ENCODE results near the gene NRCAM. TPM values are rescaled to one million over a fixed set of nuclear protein-coding genes. Genes with fewer than 3 reads are reported as not detected.
"Not testable (repeated sequence)": the region's sequence is repeated elsewhere in the genome, so short reads cannot be mapped to it uniquely, and the experiment has no call there.

Gene NRCAM
- total RNA-seq, 1 donor from 2014 or later: 143 TPM

- FAIRE-seq (no peak), DNase-seq (ENCODE audit: low spot score in 2 of 2) (no peak)
Measured at GRCh38 chr7:108404509-108405420, 51.5 kb downstream of the NRCAM start.

DNA sequence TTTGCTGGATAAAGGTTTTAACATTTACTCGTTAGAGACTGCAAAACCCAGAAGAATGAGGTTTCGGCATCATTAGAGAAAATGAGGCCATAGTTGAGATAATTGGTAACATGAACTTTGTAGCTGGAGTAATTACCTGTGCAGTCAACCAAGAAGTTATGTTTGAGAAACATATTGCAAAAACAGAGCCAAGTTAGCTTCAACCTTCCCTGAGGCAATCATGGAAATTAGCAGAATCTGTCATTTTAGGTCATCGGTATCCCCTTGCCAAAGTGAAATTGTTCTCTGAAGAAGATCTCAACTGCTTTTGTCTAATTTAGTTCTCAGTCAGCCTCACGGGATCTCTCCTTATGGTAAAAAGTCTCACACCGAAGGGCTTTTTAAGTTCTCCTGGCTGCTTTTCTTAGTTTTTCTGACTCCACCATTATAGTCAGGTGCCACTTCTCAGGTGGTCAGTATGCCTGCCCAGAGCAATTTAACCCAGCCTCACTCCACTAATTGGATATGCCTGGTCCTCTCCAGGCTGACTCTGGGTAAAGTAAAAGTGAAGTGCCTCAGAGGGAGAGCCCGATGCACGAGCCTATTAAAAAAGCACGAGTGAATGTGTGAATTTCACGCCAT is 52.5 kb downstream of the NRCAM start:
- FAIRE-seq: no peak
- no peak for DNase-seq (ENCODE audit: low spot score in 2 of 2)

GRCh38 chr7:108402865-108403264 is 53.4 kb downstream of the NRCAM start:
- FAIRE-seq: no peak

DNA sequence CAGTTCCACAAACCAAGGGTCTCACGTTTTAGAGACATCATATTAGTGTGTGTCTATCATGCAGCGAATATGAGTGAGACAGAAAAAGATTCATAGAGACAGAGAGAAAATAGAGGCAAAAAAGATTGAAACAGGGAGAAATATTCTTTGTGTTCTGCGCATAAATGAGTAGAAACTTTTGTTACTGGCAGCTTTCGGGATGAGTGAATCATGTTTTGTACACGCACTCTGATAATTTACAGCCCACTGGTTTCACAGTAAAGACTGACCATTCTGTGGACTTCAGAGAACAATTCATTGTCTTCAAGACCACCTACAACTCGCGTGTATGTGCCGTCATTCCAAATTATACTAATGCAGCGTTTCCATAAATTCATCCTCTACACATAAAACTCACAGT is 60.2 kb downstream of the NRCAM start:
- no peak for FAIRE-seq

More at GRCh38 chr7:108402865-108403264, 53.4 kb downstream of the NRCAM start:
- no peak for DNase-seq (ENCODE audit: low spot score in 2 of 2)

DNA sequence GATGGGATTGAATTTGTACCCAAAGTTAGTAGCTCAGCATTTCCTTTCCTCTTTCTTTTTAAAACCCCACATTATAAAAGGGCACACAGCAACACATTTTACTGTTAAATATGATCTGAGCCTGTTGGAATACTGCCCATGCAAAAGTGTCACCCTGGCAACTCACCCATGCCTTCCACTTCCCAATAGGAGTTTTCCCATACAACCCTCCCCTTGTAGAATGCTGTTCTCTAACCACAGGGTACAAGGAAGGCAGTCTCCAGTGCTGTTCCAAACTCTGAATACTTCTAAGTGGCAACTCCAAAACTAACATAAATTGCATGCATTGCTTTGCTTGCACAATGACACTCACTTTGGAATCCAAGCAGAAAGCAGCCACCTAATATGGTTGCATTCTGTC is 60.8 kb downstream of the NRCAM start:
- FAIRE-seq: no peak
- DNase-seq (ENCODE audit: low spot score in 2 of 2): no peak

More for the DNA sequence above, 60.2 kb downstream of the NRCAM start:
- DNase-seq (ENCODE audit: low spot score in 2 of 2): no peak

DNA sequence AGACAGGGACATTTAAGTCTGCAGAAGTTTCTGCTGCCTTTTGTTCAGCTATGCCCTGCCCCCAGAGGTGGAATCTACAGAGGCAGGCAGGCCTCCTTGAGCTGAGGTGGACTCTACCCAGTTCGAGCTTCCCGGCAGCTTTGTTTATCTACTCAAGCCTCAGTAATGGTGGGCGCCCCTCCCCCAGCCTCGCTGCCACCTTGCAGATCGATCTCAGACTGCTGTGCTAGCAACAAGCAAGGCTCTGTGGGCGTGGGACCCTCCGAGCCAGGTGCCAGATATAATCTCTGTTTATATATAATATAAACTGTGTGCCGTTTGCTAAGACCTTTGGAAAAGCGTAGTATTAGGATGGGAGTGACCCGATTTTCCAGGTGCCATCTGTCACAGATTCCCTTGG is 63.1 kb downstream of the NRCAM start:
- FAIRE-seq: not testable (repeated sequence)

DNA sequence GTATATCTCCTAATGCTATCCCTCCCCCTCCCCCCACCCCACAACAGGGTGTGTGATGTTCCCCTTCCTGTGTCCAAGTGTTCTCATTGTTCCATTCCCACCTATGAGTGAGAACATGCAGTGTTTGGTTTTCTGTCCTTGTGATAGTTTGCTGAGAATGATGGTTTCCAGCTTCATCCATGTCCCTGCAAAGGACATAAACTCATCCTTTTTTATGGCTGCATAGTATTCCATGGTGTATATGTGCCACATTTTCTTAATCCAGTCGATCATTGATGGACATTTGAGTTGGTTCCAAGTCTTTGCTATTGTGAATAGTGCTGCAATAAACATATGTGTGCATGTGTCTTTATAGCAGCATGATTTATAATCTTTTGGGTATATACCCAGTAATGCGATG is 68.5 kb downstream of the NRCAM start:
- not testable (repeated sequence) for FAIRE-seq; DNase-seq (ENCODE audit: low spot score in 2 of 2)

More for the DNA sequence above, 63.1 kb downstream of the NRCAM start:
- not testable (repeated sequence) for DNase-seq (ENCODE audit: low spot score in 2 of 2)

GRCh38 chr7:108385834-108386422 is 70.3 kb downstream of the NRCAM start:
- no peak for FAIRE-seq

GRCh38 chr7:108384716-108385483 is 71.3 kb downstream of the NRCAM start:
- FAIRE-seq (no peak), DNase-seq (ENCODE audit: low spot score in 2 of 2) (no peak)

More at GRCh38 chr7:108385834-108386422, 70.3 kb downstream of the NRCAM start:
- DNase-seq (ENCODE audit: low spot score in 2 of 2): no peak

DNA sequence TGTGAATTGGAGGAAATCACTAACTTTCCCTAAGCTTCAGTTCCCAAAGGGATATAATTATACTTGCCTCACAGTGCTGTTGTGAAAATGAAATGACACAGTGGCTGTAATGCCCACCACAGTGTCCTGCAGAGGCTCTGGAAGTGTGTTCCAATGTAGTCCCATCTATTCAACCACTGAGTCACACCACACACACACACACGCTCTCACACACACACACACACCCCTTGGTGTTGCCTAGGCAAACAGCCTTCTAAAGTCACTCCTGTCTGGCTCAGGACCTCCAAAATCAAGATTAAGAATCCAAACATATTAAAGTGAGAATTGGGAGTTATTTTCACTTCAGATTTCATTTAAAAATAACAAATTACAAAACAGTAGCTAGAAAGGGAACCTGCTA is 73.3 kb downstream of the NRCAM start:
- FAIRE-seq: no peak
- no peak for DNase-seq (ENCODE audit: low spot score in 2 of 2)

GRCh38 chr7:108380517-108380916 is 75.7 kb downstream of the NRCAM start:
- no peak for DNase-seq (ENCODE audit: low spot score in 2 of 2)

GRCh38 chr7:108376206-108376605 is 80.0 kb downstream of the NRCAM start:
- FAIRE-seq: no peak
- DNase-seq (ENCODE audit: low spot score in 2 of 2): no peak

More at GRCh38 chr7:108380517-108380916, 75.7 kb downstream of the NRCAM start:
- FAIRE-seq: no peak

GRCh38 chr7:108375668-108376067 is 80.6 kb downstream of the NRCAM start:
- DNase-seq (ENCODE audit: low spot score in 2 of 2) (no peak), FAIRE-seq (no peak)

- no peak for FAIRE-seq
Measured at GRCh38 chr7:108374899-108375298, 81.3 kb downstream of the NRCAM start.

DNA sequence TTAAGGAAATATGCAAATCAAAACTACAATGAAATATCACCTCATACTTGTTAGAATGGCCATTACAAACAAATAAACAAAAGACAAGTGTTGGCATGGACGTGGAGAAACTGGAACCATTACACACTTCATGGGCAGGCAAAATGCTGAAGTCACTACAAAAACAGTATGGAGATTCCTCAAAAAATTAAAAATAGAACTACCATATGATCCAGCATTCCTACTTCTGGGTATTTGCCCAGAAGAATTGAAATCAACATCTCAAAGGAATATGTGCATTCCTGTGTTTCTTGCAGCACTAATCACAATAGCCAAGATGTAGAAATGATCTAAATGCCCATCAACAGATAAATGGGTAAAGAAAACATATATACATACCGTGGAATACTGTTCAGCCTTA is 83.6 kb downstream of the NRCAM start:
- DNase-seq (ENCODE audit: low spot score in 2 of 2): no peak
- no peak for FAIRE-seq

More at GRCh38 chr7:108374899-108375298, 81.3 kb downstream of the NRCAM start:
- DNase-seq (ENCODE audit: low spot score in 2 of 2): no peak

DNA sequence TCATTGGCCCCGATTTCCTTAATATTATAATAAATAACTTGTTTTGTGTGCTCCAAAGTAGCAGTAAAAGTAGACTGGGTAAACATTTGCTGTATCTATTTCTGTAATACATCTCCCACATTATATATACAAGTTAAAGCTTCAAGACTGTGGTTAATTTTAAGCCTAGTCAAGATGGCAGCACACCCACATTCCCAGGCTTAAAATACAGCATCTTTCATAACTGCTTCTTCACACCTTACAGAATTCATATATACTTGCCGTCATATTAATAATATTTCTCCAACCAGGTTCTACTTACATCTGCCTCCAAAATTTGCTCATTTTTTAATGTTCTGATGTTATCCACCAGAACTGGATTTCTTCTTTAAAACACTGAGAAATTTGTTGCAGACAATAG is 85.6 kb downstream of the NRCAM start:
- FAIRE-seq: no peak
- no peak for DNase-seq (ENCODE audit: low spot score in 2 of 2)

GRCh38 chr7:108368466-108368865 is 87.8 kb downstream of the NRCAM start:
- no peak for DNase-seq (ENCODE audit: low spot score in 2 of 2)
- no peak for FAIRE-seq

GRCh38 chr7:108367946-108368345 is 88.3 kb downstream of the NRCAM start:
- FAIRE-seq (no peak), DNase-seq (ENCODE audit: low spot score in 2 of 2) (no peak)

DNA sequence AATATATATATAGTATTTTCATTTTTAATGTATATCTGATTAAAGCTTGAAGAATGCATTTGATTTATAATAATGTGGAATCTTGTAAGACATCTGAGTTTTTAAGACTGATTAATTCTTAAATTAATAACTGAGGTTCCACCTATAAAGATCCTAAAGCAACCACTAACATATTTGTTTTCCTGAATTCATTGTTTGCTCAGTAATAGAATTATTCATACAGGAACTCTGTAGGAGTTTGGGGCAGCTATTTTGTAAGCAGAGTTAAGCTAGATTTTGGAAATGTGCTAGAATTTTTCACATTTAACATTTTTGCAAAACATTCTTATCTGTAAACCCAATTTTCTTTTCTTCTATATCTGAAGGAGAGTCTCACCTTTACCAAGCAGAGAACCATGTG is 88.9 kb downstream of the NRCAM start:
- DNase-seq (ENCODE audit: low spot score in 2 of 2): no peak
- no peak for FAIRE-seq

GRCh38 chr7:108363659-108364058 is 92.6 kb downstream of the NRCAM start:
- FAIRE-seq (no peak), DNase-seq (ENCODE audit: low spot score in 2 of 2) (no peak)
